A673 (cell line): Measurements from ENCODE around the gene ANKRD12.

Source experiments
- CTCF ChIP-seq: fragments of 300-800, 200-600 bp; sonication (generic); conservative IDR thresholded peaks from 2 replicates; pipeline ENCODE4 v1.5.1; 2017; ENCODE audit warnings: low read depth, mild to moderate bottlenecking, antibody characterized with exemption, low read length, moderate library complexity, mixed read lengths
- EZH2 ChIP-seq: fragments of 200-600 bp; sonication (generic); IDR thresholded peaks from 2 replicates; pipeline ENCODE4 v1.6.1; 2017; ENCODE audit warnings: borderline replicate concordance, low read depth, mild to moderate bottlenecking, mixed read lengths, antibody characterized with exemption, low read length; ENCODE audit not compliant: poor library complexity, severe bottlenecking

GRCh38 chr18:9233771-9234440 lies 97.3 kb downstream of the ANKRD12 start:
- TF ChIP-seq CTCF (no peak), EZH2 (no peak)
